ENCODE results near the gene ARHGAP6.
"Not testable (repeated sequence)": the region's sequence is repeated elsewhere in the genome, so short reads cannot be mapped to it uniquely, and the experiment has no call there.

Gene ARHGAP6

GRCh38 chrX:11131146-11131545 is 534.6 kb downstream of the ARHGAP6 start:
- in situ Hi-C loops (cut with MboI; ENCODE audit: low sequenced_read_pairs), result loop anchor here (25.0 kb wide), 1 partner anchor 944 kb away; no protein-coding TSS in a partner anchor

GRCh38 chrX:11130136-11130535 is 535.6 kb downstream of the ARHGAP6 start:
- in situ Hi-C loops (cut with MboI; ENCODE audit: low sequenced_read_pairs), result loop anchor here (25.0 kb wide), 1 partner anchor 943 kb away; no protein-coding TSS in a partner anchor

GRCh38 chrX:11129534-11130105 is 536.1 kb downstream of the ARHGAP6 start:
- in situ Hi-C loops (cut with MboI; ENCODE audit: low sequenced_read_pairs), result loop anchor here (25.0 kb wide), 1 partner anchor 942 kb away; no protein-coding TSS in a partner anchor

- in situ Hi-C loops (cut with MboI; ENCODE audit: low sequenced_read_pairs), result loop anchor here (25.0 kb wide), 1 partner anchor 938 kb away; no protein-coding TSS in a partner anchor
These were observed 540.7 kb downstream of the ARHGAP6 start for GRCh38 chrX:11125060-11125459.

GRCh38 chrX:11124112-11124511 is 541.6 kb downstream of the ARHGAP6 start:
- in situ Hi-C loops (cut with MboI; ENCODE audit: low sequenced_read_pairs), result no loop called here

- in situ Hi-C loops (cut with MboI; ENCODE audit: low sequenced_read_pairs), result not testable (repeated sequence)
These were observed 542.6 kb downstream of the ARHGAP6 start for GRCh38 chrX:11123087-11123486.

- in situ Hi-C loops (cut with MboI; ENCODE audit: low sequenced_read_pairs), result no loop called here
These were observed 546.3 kb downstream of the ARHGAP6 start for GRCh38 chrX:11119313-11119943.

GRCh38 chrX:11117745-11118144 is 548.0 kb downstream of the ARHGAP6 start:
- in situ Hi-C loops (cut with MboI; ENCODE audit: low sequenced_read_pairs), result no loop called here

- in situ Hi-C loops (cut with MboI; ENCODE audit: low sequenced_read_pairs), result no loop called here
These were observed 552.0 kb downstream of the ARHGAP6 start for GRCh38 chrX:11113731-11114130.

GRCh38 chrX:11111947-11112346 is 553.8 kb downstream of the ARHGAP6 start:
- in situ Hi-C loops (cut with MboI; ENCODE audit: low sequenced_read_pairs), result no loop called here

- in situ Hi-C loops (cut with MboI; ENCODE audit: low sequenced_read_pairs), result no loop called here
These were observed 554.5 kb downstream of the ARHGAP6 start, which contains the start of gene HCCS for GRCh38 chrX:11111037-11111851. TSS of gene HCCS (plus strand) at chrX:11111332. CDS start at chrX:11112061, 729 bp downstream.

GRCh38 chrX:11109968-11110367 is 555.8 kb downstream of the ARHGAP6 start:
- in situ Hi-C loops (cut with MboI; ENCODE audit: low sequenced_read_pairs), result no loop called here

- in situ Hi-C loops (cut with MboI; ENCODE audit: low sequenced_read_pairs), result no loop called here
These were observed 557.3 kb downstream of the ARHGAP6 start for GRCh38 chrX:11108253-11108941.

- in situ Hi-C loops (cut with MboI; ENCODE audit: low sequenced_read_pairs), result no loop called here
These were observed 560.6 kb downstream of the ARHGAP6 start for GRCh38 chrX:11105080-11105479.

- in situ Hi-C loops (cut with MboI; ENCODE audit: low sequenced_read_pairs), result no loop called here
These were observed 562.0 kb downstream of the ARHGAP6 start for GRCh38 chrX:11103751-11104150.

- in situ Hi-C loops (cut with MboI; ENCODE audit: low sequenced_read_pairs), result no loop called here
These were observed 562.7 kb downstream of the ARHGAP6 start for GRCh38 chrX:11103006-11103405.

GRCh38 chrX:11100281-11101035 is 565.3 kb downstream of the ARHGAP6 start:
- in situ Hi-C loops (cut with MboI; ENCODE audit: low sequenced_read_pairs), result no loop called here

- in situ Hi-C loops (cut with MboI; ENCODE audit: low sequenced_read_pairs), result no loop called here
These were observed 566.3 kb downstream of the ARHGAP6 start for GRCh38 chrX:11099465-11099864.

GRCh38 chrX:11097933-11098332 is 567.8 kb downstream of the ARHGAP6 start:
- in situ Hi-C loops (cut with MboI; ENCODE audit: low sequenced_read_pairs), result no loop called here

- in situ Hi-C loops (cut with MboI; ENCODE audit: low sequenced_read_pairs), result no loop called here
These were observed 575.9 kb downstream of the ARHGAP6 start for GRCh38 chrX:11089802-11090201.

Measured in HL-60/S4 (cell line).